Islet of Langerhans (tissue), 1 donor: ENCODE results near the gene TPCN2.

ENCODE experiments used
- FAIRE-seq: peaks from one replicate; lab custom pipeline; 2011; peaks lifted over from hg19 to GRCh38; lab: Jason Lieb, UNC

Gene TPCN2

DNA sequence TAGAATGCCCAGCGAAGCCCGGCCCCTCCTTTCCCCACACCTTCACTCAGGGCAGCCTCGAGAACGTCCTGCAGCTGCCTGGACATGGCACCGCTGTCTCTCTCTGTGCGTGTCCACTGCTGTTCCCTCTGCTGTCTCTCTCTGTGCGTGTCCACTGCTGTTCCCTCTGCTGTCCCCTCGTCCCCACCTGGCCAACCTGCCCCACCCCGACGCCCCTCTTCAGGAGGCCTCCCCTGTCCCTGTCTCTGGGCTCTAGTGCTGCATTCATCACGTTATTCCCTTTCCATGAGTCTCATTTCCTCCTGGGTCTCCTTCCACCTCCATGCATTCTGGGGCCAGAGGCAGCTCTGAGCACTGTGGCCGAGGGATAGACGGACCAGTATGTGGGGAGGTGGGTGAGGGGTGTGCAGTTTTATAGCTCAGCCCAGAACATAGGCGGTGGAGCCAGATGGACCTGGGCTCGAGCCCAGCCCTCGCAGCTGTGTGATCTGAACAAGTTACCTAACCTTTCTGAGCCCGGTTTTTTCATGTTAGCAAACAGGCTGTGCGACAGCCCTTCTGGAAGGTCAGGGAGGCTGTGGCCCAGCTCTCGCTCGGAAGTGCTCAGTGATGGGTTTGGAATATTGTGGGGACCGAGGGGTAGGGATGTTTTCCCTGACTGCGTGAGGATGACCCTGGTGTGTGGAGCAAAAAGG is 65.1 kb downstream of the TPCN2 start:
- no peak for FAIRE-seq

DNA sequence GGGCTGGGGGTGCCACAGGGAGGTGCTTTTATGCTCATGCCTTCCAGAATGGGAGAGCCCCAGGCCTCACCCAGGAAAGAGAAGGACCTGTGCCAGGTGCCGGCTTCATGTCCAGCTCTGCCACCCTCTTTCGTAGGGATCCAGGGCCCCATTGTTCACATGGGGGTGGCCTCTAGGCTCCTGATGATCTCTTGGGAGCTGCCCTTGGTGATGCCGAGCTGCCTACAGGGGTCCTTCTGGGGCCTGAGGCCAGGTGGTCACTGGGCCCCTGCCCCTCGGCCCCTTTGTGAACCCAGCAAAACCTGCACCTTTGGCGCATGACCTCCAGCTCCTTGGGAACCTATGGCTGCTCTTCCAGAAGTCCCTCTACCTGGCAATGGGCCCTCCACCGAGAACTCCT is 65.6 kb downstream of the TPCN2 start:
- no peak for FAIRE-seq

DNA sequence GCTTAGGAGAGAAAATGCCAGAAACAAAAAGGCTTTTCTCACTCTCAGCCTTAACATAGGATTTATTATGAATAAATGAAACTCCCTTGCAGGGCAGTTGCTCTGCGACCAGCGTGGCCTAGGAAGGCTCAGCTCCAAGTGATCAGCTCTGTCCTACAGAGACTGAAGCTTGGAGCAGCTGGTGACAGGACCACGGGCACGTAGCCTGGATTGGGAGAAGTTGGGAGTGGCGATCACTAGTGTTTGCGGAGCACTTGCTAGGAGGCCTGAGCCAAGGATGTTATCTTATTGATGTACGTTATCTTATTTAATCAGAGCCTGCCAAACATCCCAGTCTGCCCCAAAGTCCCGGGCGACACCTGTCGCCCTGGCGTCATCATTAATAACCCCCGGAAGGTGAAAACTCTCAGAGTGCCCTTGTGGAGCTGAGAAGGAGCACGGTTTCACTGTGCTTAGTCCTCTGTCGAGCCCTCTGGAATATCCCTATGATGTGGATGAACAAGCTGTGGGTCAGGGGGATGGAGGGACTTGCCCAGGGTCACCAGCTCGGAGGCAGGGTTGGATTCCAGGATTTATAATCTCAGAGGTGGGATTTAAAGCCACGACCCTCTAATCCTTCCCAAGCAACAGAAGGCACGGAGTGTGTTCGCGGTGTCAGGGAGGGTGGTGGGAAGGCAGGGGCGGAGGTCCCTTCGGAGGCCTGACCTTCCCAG is 66.2 kb downstream of the TPCN2 start:
- no peak for FAIRE-seq

DNA sequence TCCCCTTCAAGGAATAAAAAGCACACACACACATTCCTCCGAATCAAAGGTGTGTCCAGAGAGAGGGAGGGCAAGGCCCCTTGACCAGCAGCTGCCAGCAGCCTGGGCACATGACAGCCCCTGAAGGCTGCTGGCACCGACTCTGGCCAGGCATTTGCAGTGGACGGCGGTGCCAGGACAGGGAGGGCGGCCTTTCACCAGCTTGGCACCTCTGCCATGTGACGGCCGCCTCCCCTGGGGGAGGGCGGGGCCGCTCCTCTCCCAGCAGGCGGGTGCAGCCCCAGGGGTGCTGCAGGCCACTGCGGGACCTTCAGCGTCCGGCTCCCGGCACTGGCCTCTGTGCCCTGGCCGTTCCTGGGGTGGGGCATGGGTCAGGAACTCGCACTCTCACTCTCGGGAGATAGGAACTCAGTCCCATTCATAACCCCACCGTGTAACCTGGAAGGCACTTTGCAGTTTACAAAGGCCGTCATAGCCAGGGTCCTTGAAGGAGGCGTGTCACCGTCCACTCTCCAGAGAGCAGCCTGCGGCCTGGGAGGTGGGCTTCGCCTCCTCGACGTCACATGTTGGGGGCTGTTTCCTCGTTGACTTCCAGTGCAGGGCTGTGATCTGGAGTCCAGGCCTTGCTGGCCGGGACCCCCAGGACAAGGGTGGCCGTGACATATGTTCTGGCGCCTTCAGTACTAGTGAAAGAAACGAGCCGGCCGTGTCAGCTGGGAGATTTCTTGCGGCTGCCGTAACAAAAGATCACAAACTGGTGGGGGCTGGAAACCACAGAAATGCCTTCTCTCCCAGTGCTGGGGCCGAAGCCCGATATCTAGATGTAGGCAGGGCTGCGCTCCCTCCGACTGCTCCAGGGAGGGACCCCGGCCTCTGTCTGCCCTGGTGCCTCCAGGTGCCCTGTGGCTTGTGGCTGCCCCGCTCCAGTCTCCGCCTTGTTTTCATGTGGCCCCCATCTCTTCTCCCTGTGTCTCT is 67.1 kb downstream of the TPCN2 start:
- no peak for FAIRE-seq

DNA sequence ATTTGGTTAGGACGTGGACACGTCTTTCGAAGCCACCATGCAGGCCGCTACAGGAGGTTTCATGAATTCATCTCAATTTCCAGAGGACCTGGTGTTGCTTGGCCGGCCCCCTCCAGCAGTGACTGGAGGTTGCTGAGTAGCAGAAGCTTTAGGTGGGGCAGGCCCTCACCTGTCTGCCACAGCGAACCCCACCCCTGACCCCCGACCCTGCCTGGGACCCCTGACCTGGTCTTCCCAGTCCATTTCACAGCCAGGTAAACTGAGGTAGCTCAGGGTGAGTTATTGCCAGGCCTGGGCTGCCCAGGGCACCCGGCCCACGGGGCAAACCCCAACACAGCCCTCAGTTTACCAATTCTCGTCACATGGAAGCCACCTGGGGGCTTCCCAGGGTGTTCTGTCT is 67.9 kb downstream of the TPCN2 start:
- no peak for FAIRE-seq

DNA sequence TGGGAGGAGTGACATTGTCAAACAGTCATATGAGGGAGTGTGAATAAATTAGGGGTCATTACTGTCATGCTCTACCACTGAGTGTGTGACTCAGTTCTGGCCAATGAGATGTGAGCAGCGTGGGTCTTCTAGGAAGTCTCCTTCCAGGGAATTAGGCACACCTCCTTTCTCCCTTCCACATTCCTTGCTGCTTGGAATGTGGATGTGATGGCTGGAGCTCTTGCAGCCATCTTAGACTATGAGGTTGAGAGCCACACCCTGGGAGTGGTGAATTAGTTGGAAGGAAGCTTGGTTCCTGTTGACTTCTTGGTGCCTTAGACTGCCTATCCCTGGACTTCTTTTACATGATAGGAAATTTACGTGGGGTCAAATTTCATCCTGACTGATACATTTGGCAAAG is 70.5 kb downstream of the TPCN2 start:
- no peak for FAIRE-seq

DNA sequence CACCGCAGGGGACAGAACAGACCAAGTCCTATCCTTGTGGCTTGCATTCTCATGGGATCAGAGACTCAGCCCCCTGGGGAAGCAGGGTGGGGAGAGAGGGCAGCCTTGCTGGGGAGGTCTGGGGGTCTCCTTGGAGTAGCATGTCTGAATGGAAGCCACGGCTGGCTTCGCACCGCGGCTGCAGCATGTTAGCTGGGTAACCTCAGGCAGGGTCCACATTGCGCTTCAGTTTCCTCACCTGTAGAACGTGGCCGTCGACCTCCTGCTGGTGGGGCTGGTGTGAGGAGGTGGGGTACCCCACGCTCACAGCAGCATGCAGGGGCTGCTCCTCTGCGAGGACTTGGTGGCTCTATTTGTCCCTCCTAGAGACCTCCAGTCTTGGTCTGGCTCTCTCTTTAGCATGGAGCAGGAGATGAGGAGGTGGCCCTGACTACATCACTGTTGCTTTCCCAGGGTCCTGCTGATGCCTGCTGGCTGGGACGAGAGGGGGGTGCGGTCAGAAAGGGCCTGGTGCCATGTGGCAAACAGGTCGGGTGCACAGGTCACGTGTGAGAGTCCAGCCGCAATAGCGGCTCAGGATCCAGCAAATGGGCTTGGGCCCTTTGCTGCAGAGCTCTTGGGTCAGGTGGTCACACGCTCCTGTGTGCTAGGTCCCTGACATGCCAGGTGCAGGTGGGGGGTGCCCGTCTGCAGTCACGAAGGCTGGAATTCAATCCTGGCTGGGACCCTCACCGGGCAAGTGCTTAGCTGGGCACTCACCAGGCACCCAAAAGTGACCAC is 71.6 kb downstream of the TPCN2 start:
- FAIRE-seq: no peak

DNA sequence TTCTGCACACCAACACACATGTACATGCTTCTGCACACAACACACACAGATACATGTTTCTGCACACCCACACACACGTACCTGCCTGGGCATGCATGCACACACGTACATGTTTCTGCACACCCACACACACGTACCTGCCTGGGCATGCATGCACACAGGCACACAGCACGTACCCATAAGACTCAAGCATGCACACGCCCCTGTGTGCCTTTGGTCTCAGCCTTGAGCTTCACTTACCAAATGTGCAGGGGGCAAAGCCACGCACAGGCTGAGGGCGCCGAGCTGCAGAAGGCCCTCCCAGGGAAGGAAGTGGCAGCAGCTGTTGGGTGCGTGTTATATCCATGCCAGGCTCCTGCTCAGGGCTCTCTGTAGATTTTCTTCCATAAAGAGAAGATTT is 72.3 kb downstream of the TPCN2 start:
- no peak for FAIRE-seq

DNA sequence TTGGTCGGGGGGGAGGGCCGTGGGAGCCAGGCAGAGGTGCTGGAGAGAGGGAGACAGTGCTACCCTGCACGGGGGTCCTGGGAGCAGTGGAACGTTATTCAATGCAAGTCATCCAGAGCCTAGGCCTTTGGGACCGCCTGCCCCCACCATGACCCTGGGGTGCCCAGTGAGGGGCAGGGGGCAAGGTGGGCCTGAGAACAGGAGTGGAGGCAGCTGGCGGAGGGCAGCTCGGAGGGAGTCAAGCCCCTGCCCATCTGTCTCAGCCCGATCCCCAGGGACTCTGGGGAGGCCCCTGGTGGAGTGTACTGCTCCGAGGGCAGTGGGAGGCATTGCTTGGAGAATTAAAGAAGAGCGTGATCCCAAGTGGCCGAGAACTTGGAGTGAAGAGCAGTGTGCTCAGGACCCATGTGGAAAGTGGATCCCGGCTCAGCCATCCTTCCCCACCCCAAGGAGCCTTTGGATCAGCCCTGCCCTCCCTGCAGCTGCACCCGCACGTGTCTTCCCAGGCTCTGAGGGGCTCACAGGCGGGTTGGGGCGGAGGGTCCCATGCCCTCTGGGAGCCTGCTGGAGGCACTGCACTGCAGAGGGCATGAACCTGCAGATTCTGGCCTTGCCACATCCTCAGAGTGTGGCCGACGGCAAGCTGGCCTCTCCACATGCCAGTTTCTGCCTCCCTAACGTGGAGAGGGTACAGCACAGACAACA is 73.0 kb downstream of the TPCN2 start:
- no peak for FAIRE-seq

DNA sequence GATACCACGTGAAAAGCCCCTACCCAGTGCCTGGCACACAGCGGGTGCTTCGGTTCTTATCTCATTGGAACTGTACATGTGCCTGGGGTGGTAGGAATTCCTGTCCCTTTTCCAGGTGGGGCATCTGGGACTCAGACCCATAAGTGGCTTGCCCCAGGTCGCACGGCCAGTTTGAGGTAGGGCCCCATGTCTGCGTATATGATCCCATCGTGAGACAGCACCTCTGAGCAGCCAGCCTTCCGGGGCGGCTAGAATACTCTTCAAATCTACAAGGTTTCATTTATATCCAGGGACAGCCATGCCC is 73.5 kb downstream of the TPCN2 start:
- no peak for FAIRE-seq

DNA sequence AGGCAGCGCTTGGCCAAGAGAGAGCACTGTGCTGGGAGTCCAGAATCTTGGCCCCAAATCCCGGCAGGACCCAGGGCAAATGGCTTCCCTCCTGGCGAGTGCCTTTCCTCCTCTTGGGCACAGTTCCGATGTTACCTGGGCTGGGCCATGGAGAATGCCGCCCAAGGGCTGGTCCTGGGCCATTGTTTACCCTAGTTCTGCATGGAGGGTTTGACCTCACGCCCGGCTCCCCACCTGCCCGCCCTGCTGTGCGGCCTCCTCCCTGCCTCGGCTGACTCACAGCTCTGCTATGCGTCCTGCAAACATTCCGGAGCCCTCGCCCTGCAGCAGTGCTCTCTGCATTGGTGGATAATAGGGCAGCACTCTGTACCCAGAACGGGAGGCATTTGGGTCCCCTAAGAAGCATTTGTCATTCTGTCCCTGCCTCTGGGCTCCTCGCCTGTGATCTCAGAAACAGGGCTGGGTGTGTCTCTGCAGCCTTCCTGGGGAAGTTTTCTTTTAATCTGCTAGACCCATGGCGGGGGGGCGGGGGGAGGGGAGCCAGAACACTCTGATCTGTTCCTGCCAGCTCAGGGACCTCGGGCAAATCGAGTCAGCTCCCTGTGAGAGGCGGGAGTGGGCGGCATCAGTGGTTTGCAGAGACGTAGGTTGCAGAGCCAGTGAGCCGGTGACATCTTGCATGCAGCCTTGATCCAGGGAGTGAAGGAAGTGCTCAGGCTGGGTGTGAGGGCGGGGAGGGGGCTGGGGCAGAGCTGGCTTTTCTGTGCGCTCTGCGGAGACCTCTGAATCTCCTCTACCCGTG is 74.1 kb downstream of the TPCN2 start:
- no peak for FAIRE-seq

DNA sequence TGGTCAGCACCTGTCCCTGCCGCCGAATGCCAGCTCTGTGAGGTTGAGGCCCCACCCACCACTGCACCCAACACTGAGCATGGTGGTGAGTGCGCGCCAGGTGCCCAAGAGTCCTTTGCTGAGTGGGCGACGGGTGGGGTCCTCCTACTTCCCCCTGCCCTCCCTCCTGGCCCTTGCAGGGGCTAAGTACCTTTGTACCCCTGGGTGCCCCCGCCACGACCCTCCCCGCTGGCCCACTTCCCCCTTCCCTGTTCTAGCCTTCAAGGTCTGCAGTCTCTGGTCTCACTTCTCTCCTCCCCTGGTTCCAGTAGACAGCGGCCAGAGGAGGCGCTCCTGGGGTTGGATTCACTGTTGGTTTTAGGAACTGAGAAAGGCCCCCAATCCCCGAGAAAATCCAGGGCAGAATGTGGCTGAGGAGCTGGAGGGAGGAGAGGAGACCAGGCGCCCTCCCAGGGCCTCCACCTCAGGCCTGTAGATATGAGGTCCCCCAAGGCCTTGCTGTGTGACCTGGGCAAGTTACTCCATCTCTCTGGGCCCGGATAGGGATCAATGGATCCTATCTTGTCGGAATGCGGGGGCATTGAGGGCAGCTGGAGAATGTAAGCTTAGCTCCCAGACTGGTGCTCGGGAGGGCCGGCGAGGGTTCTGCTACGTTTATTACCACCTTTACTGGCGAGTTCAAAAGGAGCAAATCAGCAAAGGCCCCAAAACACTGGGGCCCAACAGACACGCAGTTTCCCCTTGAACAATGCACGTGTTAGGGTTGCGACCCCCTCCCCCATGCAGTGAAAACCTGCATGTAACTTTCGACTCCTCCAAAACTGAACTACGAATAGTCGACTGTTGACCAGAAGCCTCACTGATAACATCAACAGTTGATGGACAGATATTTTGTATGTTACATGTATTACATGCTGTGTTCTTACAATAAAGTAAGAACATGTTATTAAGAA is 75.1 kb downstream of the TPCN2 start:
- no peak for FAIRE-seq

DNA sequence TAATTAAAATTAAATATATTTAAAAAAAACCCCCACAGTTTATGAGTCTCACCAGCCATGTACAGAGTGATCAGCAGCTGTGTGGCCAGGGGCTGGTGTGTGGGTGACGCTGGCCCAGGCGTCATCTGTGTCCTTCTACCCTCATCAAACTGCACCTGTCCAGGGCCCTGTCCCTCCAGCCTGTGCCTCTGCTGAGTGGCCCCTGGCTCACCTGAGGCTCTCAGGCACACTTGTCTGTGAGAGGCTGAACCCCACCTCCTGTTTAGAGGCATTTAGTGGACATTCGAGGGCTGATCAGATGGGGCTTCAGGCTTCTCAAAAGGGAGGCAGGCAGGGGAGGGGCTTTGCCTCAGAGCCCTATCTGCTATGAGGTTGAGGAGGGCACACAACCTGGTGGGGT is 77.1 kb downstream of the TPCN2 start:
- no peak for FAIRE-seq

DNA sequence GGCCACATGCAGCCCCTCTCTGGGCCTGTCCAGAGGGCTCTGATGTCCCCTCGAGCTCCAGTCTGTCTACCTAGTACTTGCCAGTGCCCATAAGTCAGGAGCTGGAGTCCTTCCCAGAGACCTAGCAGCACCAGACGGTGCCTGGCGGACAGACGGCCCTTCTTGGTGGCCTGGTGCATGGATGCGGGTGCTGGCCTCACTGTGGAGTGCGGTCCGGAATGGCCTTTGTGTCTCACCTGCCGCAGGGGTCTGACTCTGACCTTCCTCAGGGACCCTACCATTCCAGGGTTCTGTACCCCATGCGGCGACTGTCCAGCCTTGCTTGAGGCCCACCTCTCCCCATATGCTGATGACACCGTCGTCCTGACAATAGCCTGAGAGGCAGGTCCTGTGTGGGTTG is 77.6 kb downstream of the TPCN2 start:
- FAIRE-seq: no peak

DNA sequence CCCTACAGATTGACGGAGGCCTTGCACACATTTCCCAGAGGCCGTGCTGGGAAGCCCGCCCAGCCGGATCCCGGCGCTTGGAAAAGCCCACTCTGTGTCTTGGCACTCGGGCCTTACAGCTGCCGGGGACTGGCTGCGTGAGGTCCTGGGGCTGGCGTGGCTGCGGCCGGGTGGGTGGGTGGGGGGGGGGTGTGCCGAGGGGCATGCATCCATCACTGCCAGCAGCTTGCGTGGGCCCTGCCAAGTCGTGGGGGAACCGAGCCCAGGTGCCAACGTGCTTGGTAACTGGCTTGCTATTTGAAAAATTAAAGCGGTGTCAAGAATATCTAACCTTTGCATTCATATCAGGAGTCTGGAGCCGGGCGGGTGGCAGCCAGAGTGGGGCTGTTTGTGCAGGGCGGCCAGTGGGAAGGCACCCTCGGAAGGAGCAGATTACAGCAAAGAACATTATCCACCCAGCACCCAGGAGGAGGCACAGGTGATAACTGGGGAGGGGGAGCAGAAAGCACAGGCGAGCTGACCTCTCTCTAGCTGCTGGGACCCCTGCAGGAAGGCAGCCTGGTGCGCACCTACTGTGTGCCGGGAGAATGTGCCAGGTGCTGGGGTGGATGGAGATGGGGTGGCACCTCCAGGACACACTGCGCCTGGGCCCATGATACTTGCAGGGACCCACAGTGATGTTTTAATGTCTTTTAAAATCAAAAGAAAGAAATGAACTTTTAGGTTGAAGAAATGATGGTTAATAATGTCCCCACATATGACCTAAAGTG is 78.5 kb downstream of the TPCN2 start:
- no peak for FAIRE-seq

DNA sequence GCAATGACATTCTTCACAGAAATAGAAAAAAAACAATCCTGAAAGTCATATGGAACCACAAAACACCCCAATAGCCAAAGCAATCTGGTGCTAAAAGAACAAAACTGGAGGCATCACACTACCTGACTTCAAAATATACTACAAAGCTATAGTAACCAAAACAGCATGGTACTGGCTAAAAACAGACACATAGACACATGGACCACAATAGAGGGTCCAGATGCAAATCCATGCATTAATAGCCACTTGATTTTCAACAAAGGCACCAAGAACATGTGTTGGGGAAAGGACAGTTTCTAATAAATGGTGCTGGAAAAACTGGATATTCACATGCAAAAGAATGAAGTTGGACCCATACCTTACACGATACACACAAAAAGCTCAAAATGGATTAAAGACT is 79.2 kb downstream of the TPCN2 start:
- FAIRE-seq: no peak

DNA sequence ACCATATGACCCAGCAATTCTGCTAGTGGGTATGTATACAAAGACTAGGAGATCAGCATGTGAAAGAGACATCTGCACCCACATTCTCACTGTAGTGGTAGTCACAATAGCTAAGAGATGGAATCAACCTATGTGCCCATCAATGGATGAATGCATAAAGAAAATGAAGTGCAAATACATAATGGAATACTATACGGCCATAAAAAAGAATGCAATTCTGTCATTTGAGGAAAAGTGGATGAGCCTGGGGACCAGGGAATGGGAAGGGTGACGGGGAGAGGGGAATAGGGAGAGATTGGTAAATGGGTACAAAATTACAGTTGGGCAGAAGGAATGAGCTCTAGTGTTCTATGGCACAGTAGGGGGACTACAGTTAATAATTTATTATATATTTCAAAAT is 80.3 kb downstream of the TPCN2 start:
- no peak for FAIRE-seq

DNA sequence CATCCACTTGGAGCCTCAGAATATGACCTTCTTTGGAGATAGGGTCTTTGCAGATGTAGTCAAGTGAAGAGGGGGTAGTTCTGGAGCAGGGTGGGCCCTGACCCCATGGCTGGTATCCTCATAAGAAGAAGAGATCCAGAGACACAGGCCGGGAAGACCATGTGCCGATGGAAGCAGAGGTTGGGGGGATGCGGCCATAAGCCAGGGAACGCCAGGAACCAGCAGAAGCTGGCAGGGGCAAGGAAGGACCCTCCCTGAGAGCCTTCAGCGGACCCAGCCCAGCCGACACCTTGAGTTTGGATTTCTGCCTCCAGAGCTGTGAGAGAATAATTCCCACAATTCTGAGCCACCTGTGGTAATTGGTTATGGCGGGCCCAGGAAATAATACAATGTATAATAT is 80.9 kb downstream of the TPCN2 start:
- FAIRE-seq: no peak

DNA sequence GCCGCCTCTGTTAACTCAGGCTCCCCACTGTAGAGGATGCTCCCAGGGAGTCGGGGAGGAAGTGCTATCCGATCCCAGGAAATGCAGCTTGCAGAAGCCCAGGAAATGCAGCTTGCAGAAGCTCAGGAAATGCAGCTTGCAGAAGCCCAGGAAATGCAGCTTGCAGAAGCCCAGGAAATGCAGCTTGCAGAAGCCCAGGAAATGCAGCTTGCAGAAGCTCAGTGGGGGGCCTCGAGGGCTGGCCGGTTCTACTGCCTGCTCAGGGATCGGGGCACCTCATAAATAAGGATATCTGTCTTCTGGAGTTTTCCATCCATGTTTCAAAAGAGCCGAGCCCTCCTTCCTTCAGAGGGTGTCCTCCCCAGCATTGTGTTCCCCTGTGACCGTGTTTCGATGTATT is 81.9 kb downstream of the TPCN2 start:
- no peak for FAIRE-seq
